MM.1S (cell line): ENCODE data around the gene SHROOM3.

Source experiments
- CTCF ChIP-seq: fragments of 300-600 bp; sonication (generic); IDR thresholded peaks from 2 replicates; pipeline ENCODE4 v1.5.1; 2016; ENCODE audit warnings: antibody characterized with exemption, low read length, mixed read lengths
- EZH2 ChIP-seq: fragments of 300-600 bp; sonication (generic); optimal IDR thresholded peaks from 2 replicates; pipeline ENCODE3; 2017; ENCODE audit warnings: low read depth, mild to moderate bottlenecking, antibody characterized with exemption, low read length, mixed read lengths
- EZH2phosphoT487 ChIP-seq: fragments of 300-600 bp; sonication (generic); IDR thresholded peaks from 2 replicates; pipeline ENCODE4 v1.6.1; 2018; ENCODE audit warnings: antibody characterized with exemption, low read length

- no peak for TF ChIP-seq EZH2
- no peak for TF ChIP-seq CTCF
- no peak for TF ChIP-seq EZH2phosphoT487
Observed at GRCh38 chr4:76543378-76543777, 108.3 kb downstream of the SHROOM3 start.
